Activated T-cell treated with anti-CD3 and anti-CD28 coated beads, Interleukin-2, amount 50 U/mL, for 72 hours (primary cell): ENCODE measurements around the gene GPR162. TPM values are rescaled to one million over a fixed set of nuclear protein-coding genes. Genes with fewer than 3 reads are reported as not detected.
"Not testable (repeated sequence)": the region's sequence is repeated elsewhere in the genome, so short reads cannot be mapped to it uniquely, and the experiment has no call there.

ENCODE experiments used
- ATAC-seq, 2 donors: fragments of 150-1000 bp; cut with Tn5 transposase; replicated peaks in 1 of 2; 2 replicates each; pipeline ENCODE4 v1.10.0; 2021; ENCODE audit warnings: moderate library complexity in 2 of 2, mild to moderate bottlenecking in 1 of 2
- DNase-seq, 2 donors: peaks; one replicate each; pipeline ENCODE4 v3.0.0; 2021 to 2022; ENCODE audit warnings: mixed read lengths in 1 of 2
- H3K27ac Mint-ChIP-seq: one replicate; pipeline ENCODE4 v1.8.0; 2022; ENCODE audit warnings: mild to moderate bottlenecking, moderate library complexity, mixed read lengths
- H3K27me3 Mint-ChIP-seq: one replicate; pipeline ENCODE4 v1.8.0; 2022; ENCODE audit warnings: low read depth, mixed read lengths
- H3K36me3 Mint-ChIP-seq, 2 donors: one replicate each; pipeline ENCODE4 v1.8.0; 2022; ENCODE audit warnings: mixed read lengths in 2 of 2, mild to moderate bottlenecking in 1 of 2; ENCODE audit not compliant: insufficient read depth in 2 of 2
- H3K4me1 Mint-ChIP-seq: one replicate; pipeline ENCODE4 v1.8.0; 2022; ENCODE audit warnings: low read depth, mixed read lengths
- H3K4me3 Mint-ChIP-seq, 2 donors: one replicate each; pipeline ENCODE4 v1.8.0; 2022; ENCODE audit warnings: mild to moderate bottlenecking in 2 of 2, mixed read lengths in 2 of 2, moderate library complexity in 2 of 2
- H3K9me3 Mint-ChIP-seq, 2 donors: one replicate each; pipeline ENCODE4 v1.8.0; 2022; ENCODE audit warnings: mixed read lengths in 2 of 2
- total RNA-seq, 2 donors: library from RNA; stranded (reverse); gene quantifications; one replicate each; pipeline ENCODE4 v1.2.3, GENCODE V29; 2022

GPR162 gene
- total RNA-seq, 2 donors from 2014 or later = 0.72 to 0.93 TPM

- Mint-ChIP-seq H3K36me3 (peaks cover 15 to 22% of the 10 kb centered on the region in 2 donors), H3K27me3 (no peaks in the 10 kb centered on the region), H3K27ac (no peak overlapping the region), H3K9me3 (no peaks in the 10 kb centered on the region), H3K4me3 (no peak overlapping the region), H3K4me1 (peaks cover 24% of the 10 kb centered on the region)
- ATAC-seq (no peak), DNase-seq (no peak)
Observed at GRCh38 chr12:6863586-6864321, 42.1 kb downstream of the GPR162 start.

- Mint-ChIP-seq H3K4me1 (peaks cover 40% of the 10 kb centered on the region), H3K36me3 (peaks cover 21 to 23% of the 10 kb centered on the region in 2 donors)
- DNase-seq, H3K4me3 Mint-ChIP-seq, H3K9me3 Mint-ChIP-seq, ATAC-seq, H3K27ac Mint-ChIP-seq, H3K27me3 Mint-ChIP-seq: not testable (repeated sequence)
Observed at GRCh38 chr12:6865307-6865706, 43.7 kb downstream of the GPR162 start.

- Mint-ChIP-seq H3K4me3 (peak overlapping the region; percentile 94 to 98), H3K9me3 (no peaks in the 10 kb centered on the region), H3K27me3 (no peaks in the 10 kb centered on the region), H3K4me1 (peaks cover 50% of the 10 kb centered on the region), H3K36me3 (peaks cover 20 to 21% of the 10 kb centered on the region in 2 donors), H3K27ac (no peak overlapping the region)
- DNase-seq = no peak
- ATAC-seq = no peak
Observed at GRCh38 chr12:6866163-6866919, 44.7 kb downstream of the GPR162 start.

- H3K4me1 Mint-ChIP-seq = peaks cover 57% of the 10 kb centered on the region
- H3K4me3 Mint-ChIP-seq = peak overlapping the region; percentile 94 to 98
Observed at GRCh38 chr12:6866920-6867412, 45.3 kb downstream of the GPR162 start.

GRCh38 chr12:6867413-6868210 is 46.0 kb downstream of the GPR162 start, which contains the start of gene TPI1:
Gene TPI1 (plus strand): TSS chr12:6867531. CDS start chr12:6867567, 36 bp downstream.
- Mint-ChIP-seq H3K36me3 (peaks cover 19 to 21% of the 10 kb centered on the region in 2 donors), H3K27ac (peak within 1 kb of the TSS; percentile 98), H3K9me3 (no peaks in the 10 kb centered on the region), H3K27me3 (no peaks in the 10 kb centered on the region), H3K4me3 (peak within 1 kb of the TSS; percentile 97 to 98), H3K4me1 (peaks cover 63% of the 10 kb centered on the region)
- ATAC-seq (peak; percentile 74 to 75), DNase-seq (peak; percentile 85 to 88)

More at GRCh38 chr12:6866920-6867412, 45.3 kb downstream of the GPR162 start:
- peak; percentile 5 to 6 for ATAC-seq
- Mint-ChIP-seq H3K27me3 (no peaks in the 10 kb centered on the region), H3K36me3 (peaks cover 20 to 21% of the 10 kb centered on the region in 2 donors), H3K9me3 (no peaks in the 10 kb centered on the region), H3K27ac (peak overlapping the region; percentile 98)
- DNase-seq = no peak

- peak in 1 of 2 donors; percentile 27 for DNase-seq
- no peaks in the 10 kb centered on the region for H3K27me3 Mint-ChIP-seq
- H3K9me3 Mint-ChIP-seq = no peaks in the 10 kb centered on the region
- H3K27ac Mint-ChIP-seq = peak overlapping the region; percentile 96
- peaks cover 66% of the 10 kb centered on the region for H3K4me1 Mint-ChIP-seq
- H3K36me3 Mint-ChIP-seq = peaks cover 16 to 18% of the 10 kb centered on the region in 2 donors
- peak in 1 of 2 donors; percentile 1 for ATAC-seq
- peak overlapping the region; percentile 97 to 98 for H3K4me3 Mint-ChIP-seq
Observed at GRCh38 chr12:6868211-6869048, 46.8 kb downstream of the GPR162 start.

- Mint-ChIP-seq H3K27me3 (no peaks in the 10 kb centered on the region), H3K4me3 (peak overlapping the region; percentile 97 to 98), H3K27ac (peak overlapping the region; percentile 96), H3K9me3 (no peaks in the 10 kb centered on the region), H3K4me1 (peaks cover 72% of the 10 kb centered on the region), H3K36me3 (peaks cover 15 to 18% of the 10 kb centered on the region in 2 donors)
- DNase-seq (peak; percentile 86 to 88), ATAC-seq (no peak)
Observed at GRCh38 chr12:6869049-6870021, 47.7 kb downstream of the GPR162 start.

GRCh38 chr12:6870304-6870703 is 48.7 kb downstream of the GPR162 start:
- peaks cover 72% of the 10 kb centered on the region for H3K4me1 Mint-ChIP-seq
- not testable (repeated sequence) for DNase-seq, H3K27me3 Mint-ChIP-seq, ATAC-seq, H3K9me3 Mint-ChIP-seq
- H3K36me3 Mint-ChIP-seq = peaks cover 15 to 18% of the 10 kb centered on the region in 2 donors
- peak overlapping the region; percentile 97 to 98 for H3K4me3 Mint-ChIP-seq
- peak overlapping the region; percentile 55 for H3K27ac Mint-ChIP-seq

- Mint-ChIP-seq H3K4me3 (peak overlapping the region; percentile 97 to 98), H3K27me3 (no peaks in the 10 kb centered on the region), H3K9me3 (no peaks in the 10 kb centered on the region), H3K36me3 (peaks cover 18 to 21% of the 10 kb centered on the region in 2 donors), H3K27ac (peak overlapping the region; percentile 69), H3K4me1 (peaks cover 63% of the 10 kb centered on the region)
- DNase-seq (peak; percentile 39 to 50), ATAC-seq (no peak)
Observed at GRCh38 chr12:6871052-6871957, 49.7 kb downstream of the GPR162 start.
